Measurements from ENCODE around the gene ZBTB32.

GRCh38 chr19:35665604-35666003 is 38.8 kb upstream of the ZBTB32 start:
- TF ChIP-seq CTCF (IDR thresholded peaks at IDR 0.05 in 2 of 3, conservative IDR thresholded peaks at IDR 0.05 in 1 of 3; ENCODE audit: borderline replicate concordance in 1 of 3, insufficient read depth in 1 of 3, low read depth in 2 of 3, low read length in 2 of 3) (no peak), TCF7L2 (IDR thresholded peaks at IDR 0.05; ENCODE audit: borderline replicate concordance, extremely low read depth, insufficient read depth, insufficient read length) (no peak), CEBPB (IDR thresholded peaks at IDR 0.05; ENCODE audit: low read depth) (no peak), ELF1 (IDR thresholded peaks at IDR 0.05; ENCODE audit: borderline replicate concordance, low read depth) (no peak), RAD21 (IDR thresholded peaks at IDR 0.05; ENCODE audit: low read depth) (no peak), REST (IDR thresholded peaks at IDR 0.05; ENCODE audit: low read depth) (no peak), EZH2 (IDR thresholded peaks at IDR 0.05) (no peak), ATF3 (IDR thresholded peaks at IDR 0.05) (no peak)

All from HCT116 (cell line).